SH-SY5Y (cell line): ENCODE data around the gene TENM4.

Experiments used
- GATA2 ChIP-seq: IDR thresholded peaks from 2 replicates; pipeline ENCODE4 v1.6.1; 2011; ENCODE audit warnings: mild to moderate bottlenecking, low read depth, low read length
- GATA3 ChIP-seq: IDR thresholded peaks from 2 replicates; pipeline ENCODE4 v1.6.1; 2011; ENCODE audit warnings: low read depth, mild to moderate bottlenecking, low read length, moderate library complexity

GRCh38 chr11:79068356-79068755, 372.5 kb downstream of the TENM4 start:
- no peak for TF ChIP-seq GATA3
- TF ChIP-seq GATA2: no peak
